ENCODE data around the gene TREML4.

DNA sequence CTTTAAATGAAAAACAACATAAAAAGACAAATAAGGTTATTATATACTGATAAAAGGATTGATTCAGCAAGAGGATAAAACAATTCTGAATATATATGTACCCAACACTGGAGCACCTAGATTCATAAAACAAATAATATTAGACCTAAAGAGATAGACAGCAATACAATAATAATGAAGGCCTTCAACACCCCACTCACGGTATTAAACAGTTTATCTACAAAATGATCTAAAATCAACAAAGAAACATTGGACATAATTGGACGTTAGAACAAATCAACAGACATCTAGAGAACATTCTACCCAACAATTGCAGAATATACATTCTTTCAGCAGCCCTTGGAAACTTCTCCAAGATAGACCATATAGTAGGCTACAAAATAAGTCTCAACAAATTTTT is 34.3 kb downstream of the TREML4 start:
- TF ChIP-seq, protein P1, sequence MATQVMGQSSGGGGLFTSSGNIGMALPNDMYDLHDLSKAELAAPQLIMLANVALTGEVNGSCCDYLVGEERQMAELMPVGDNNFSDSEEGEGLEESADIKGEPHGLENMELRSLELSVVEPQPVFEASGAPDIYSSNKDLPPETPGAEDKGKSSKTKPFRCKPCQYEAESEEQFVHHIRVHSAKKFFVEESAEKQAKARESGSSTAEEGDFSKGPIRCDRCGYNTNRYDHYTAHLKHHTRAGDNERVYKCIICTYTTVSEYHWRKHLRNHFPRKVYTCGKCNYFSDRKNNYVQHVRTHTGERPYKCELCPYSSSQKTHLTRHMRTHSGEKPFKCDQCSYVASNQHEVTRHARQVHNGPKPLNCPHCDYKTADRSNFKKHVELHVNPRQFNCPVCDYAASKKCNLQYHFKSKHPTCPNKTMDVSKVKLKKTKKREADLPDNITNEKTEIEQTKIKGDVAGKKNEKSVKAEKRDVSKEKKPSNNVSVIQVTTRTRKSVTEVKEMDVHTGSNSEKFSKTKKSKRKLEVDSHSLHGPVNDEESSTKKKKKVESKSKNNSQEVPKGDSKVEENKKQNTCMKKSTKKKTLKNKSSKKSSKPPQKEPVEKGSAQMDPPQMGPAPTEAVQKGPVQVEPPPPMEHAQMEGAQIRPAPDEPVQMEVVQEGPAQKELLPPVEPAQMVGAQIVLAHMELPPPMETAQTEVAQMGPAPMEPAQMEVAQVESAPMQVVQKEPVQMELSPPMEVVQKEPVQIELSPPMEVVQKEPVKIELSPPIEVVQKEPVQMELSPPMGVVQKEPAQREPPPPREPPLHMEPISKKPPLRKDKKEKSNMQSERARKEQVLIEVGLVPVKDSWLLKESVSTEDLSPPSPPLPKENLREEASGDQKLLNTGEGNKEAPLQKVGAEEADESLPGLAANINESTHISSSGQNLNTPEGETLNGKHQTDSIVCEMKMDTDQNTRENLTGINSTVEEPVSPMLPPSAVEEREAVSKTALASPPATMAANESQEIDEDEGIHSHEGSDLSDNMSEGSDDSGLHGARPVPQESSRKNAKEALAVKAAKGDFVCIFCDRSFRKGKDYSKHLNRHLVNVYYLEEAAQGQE (tag by site-specific recombination; IDR thresholded peaks at IDR 0.05): no peak
- TF ChIP-seq, protein P2, sequence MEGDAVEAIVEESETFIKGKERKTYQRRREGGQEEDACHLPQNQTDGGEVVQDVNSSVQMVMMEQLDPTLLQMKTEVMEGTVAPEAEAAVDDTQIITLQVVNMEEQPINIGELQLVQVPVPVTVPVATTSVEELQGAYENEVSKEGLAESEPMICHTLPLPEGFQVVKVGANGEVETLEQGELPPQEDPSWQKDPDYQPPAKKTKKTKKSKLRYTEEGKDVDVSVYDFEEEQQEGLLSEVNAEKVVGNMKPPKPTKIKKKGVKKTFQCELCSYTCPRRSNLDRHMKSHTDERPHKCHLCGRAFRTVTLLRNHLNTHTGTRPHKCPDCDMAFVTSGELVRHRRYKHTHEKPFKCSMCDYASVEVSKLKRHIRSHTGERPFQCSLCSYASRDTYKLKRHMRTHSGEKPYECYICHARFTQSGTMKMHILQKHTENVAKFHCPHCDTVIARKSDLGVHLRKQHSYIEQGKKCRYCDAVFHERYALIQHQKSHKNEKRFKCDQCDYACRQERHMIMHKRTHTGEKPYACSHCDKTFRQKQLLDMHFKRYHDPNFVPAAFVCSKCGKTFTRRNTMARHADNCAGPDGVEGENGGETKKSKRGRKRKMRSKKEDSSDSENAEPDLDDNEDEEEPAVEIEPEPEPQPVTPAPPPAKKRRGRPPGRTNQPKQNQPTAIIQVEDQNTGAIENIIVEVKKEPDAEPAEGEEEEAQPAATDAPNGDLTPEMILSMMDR (tag by site-specific recombination; IDR thresholded peaks at IDR 0.05): no peak
- TF ChIP-seq, protein P3, sequence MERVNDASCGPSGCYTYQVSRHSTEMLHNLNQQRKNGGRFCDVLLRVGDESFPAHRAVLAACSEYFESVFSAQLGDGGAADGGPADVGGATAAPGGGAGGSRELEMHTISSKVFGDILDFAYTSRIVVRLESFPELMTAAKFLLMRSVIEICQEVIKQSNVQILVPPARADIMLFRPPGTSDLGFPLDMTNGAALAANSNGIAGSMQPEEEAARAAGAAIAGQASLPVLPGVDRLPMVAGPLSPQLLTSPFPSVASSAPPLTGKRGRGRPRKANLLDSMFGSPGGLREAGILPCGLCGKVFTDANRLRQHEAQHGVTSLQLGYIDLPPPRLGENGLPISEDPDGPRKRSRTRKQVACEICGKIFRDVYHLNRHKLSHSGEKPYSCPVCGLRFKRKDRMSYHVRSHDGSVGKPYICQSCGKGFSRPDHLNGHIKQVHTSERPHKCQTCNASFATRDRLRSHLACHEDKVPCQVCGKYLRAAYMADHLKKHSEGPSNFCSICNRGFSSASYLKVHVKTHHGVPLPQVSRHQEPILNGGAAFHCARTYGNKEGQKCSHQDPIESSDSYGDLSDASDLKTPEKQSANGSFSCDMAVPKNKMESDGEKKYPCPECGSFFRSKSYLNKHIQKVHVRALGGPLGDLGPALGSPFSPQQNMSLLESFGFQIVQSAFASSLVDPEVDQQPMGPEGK (tag by site-specific recombination; IDR thresholded peaks at IDR 0.05): no peak
- no peak for TF ChIP-seq ZBTB1 (tag by site-specific recombination; IDR thresholded peaks at IDR 0.05)
- no peak for TF ChIP-seq OVOL3 (tag by site-specific recombination; IDR thresholded peaks at IDR 0.05)
- TF ChIP-seq ZXDB (tag by site-specific recombination; IDR thresholded peaks at IDR 0.05): no peak
- TF ChIP-seq, protein P4, sequence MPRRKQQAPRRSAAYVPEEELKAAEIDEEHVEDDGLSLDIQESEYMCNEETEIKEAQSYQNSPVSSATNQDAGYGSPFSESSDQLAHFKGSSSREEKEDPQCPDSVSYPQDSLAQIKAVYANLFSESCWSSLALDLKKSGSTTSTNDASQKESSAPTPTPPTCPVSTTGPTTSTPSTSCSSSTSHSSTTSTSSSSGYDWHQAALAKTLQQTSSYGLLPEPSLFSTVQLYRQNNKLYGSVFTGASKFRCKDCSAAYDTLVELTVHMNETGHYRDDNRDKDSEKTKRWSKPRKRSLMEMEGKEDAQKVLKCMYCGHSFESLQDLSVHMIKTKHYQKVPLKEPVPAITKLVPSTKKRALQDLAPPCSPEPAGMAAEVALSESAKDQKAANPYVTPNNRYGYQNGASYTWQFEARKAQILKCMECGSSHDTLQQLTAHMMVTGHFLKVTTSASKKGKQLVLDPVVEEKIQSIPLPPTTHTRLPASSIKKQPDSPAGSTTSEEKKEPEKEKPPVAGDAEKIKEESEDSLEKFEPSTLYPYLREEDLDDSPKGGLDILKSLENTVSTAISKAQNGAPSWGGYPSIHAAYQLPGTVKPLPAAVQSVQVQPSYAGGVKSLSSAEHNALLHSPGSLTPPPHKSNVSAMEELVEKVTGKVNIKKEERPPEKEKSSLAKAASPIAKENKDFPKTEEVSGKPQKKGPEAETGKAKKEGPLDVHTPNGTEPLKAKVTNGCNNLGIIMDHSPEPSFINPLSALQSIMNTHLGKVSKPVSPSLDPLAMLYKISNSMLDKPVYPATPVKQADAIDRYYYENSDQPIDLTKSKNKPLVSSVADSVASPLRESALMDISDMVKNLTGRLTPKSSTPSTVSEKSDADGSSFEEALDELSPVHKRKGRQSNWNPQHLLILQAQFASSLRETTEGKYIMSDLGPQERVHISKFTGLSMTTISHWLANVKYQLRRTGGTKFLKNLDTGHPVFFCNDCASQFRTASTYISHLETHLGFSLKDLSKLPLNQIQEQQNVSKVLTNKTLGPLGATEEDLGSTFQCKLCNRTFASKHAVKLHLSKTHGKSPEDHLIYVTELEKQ (tag by site-specific recombination; IDR thresholded peaks at IDR 0.05; ENCODE audit: borderline replicate concordance): no peak
- TF ChIP-seq ZNF114 (tag by site-specific recombination; IDR thresholded peaks at IDR 0.05): no peak
- TF ChIP-seq ZNF76 (tag by site-specific recombination; IDR thresholded peaks at IDR 0.05; ENCODE audit: borderline replicate concordance, low read depth): no peak
- TF ChIP-seq ZNF785 (tag by site-specific recombination; IDR thresholded peaks at IDR 0.05): no peak
- TF ChIP-seq, protein P5, sequence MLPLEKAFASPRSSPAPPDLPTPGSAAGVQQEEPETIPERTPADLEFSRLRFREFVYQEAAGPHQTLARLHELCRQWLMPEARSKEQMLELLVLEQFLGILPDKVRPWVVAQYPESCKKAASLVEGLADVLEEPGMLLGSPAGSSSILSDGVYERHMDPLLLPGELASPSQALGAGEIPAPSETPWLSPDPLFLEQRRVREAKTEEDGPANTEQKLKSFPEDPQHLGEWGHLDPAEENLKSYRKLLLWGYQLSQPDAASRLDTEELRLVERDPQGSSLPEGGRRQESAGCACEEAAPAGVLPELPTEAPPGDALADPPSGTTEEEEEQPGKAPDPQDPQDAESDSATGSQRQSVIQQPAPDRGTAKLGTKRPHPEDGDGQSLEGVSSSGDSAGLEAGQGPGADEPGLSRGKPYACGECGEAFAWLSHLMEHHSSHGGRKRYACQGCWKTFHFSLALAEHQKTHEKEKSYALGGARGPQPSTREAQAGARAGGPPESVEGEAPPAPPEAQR (tag by site-specific recombination; IDR thresholded peaks at IDR 0.05): no peak
